Parathyroid adenoma (tissue), 2 donors: Measurements from ENCODE around the gene LEO1.

ENCODE experiments used
- H2AFZ ChIP-seq: fragments of 300-600 bp; sonication (generic); one replicate; pipeline ENCODE4 v1.7.0; 2017; ENCODE audit warnings: antibody characterized with exemption, mild to moderate bottlenecking
- H3K27ac ChIP-seq: fragments of 300-600 bp; sonication (generic); one replicate; pipeline ENCODE4 v1.7.0; 2017
- H3K27me3 ChIP-seq: fragments of 300-600 bp; sonication (generic); one replicate; pipeline ENCODE4 v1.7.0; 2017; ENCODE audit warnings: low read length; ENCODE audit not compliant: control insufficient read depth, insufficient read depth
- H3K36me3 ChIP-seq: fragments of 300-600 bp; sonication (generic); one replicate; pipeline ENCODE4 v1.7.0; 2017; ENCODE audit warnings: low read length; ENCODE audit not compliant: control insufficient read depth, insufficient read depth
- H3K4me1 ChIP-seq: fragments of 300-600 bp; sonication (generic); one replicate; pipeline ENCODE4 v1.7.0; 2017; ENCODE audit warnings: control low read depth
- H3K4me2 ChIP-seq: fragments of 300-600 bp; sonication (generic); one replicate; pipeline ENCODE4 v1.7.0; 2017; ENCODE audit warnings: low read length
- H3K4me3 ChIP-seq: fragments of 300-600 bp; sonication (generic); one replicate; pipeline ENCODE4 v1.7.0; 2017; ENCODE audit warnings: low read depth, low read length
- H3K79me2 ChIP-seq: fragments of 300-600 bp; sonication (generic); one replicate; pipeline ENCODE4 v1.7.0; 2017; ENCODE audit warnings: control low read depth
- H3K9ac ChIP-seq: fragments of 300-600 bp; sonication (generic); one replicate; pipeline ENCODE4 v1.7.0; 2017; ENCODE audit warnings: mild to moderate bottlenecking
- H3K9me3 ChIP-seq: fragments of 300-600 bp; sonication (generic); one replicate; pipeline ENCODE4 v1.7.0; 2017; ENCODE audit warnings: low read length; ENCODE audit not compliant: control insufficient read depth
- CTCF ChIP-seq: fragments of 300-600 bp; sonication (generic); IDR thresholded peaks from one replicate; pipeline ENCODE4 v1.7.0; 2017; ENCODE audit warnings: antibody characterized with exemption, mild to moderate bottlenecking
- donor health status: primary hyperparathyroidism.

Gene LEO1

GRCh38 chr15:51931016-51931415, 40.6 kb downstream of the LEO1 start:
- Histone ChIP-seq H3K4me1 (no peaks in the 10 kb centered on the region), H3K36me3 (no peaks in the 10 kb centered on the region), H3K79me2 (no peaks in the 10 kb centered on the region), H3K4me3 (no peak overlapping the region), H3K9ac (no peak overlapping the region), H3K4me2 (no peak overlapping the region), H3K27me3 (no peaks in the 10 kb centered on the region), H2AFZ (no peak overlapping the region), H3K9me3 (no peaks in the 10 kb centered on the region), H3K27ac (no peak overlapping the region)
- TF ChIP-seq CTCF: no peak

- H3K27me3 ChIP-seq: no peaks in the 10 kb centered on the region
- no peaks in the 10 kb centered on the region for H3K36me3 ChIP-seq
- H3K79me2 ChIP-seq: no peaks in the 10 kb centered on the region
- H3K4me1 ChIP-seq: no peaks in the 10 kb centered on the region
- H3K9ac ChIP-seq: no peak overlapping the region
- H3K4me2 ChIP-seq: no peak overlapping the region
- no peak overlapping the region for H2AFZ ChIP-seq
- no peaks in the 10 kb centered on the region for H3K9me3 ChIP-seq
- no peak for TF ChIP-seq CTCF
- no peak overlapping the region for H3K4me3 ChIP-seq
- no peak overlapping the region for H3K27ac ChIP-seq
These were observed 44.8 kb downstream of the LEO1 start for GRCh38 chr15:51926809-51927208.

- no peak overlapping the region for H3K4me3 ChIP-seq
- H3K4me1 ChIP-seq: no peaks in the 10 kb centered on the region
- H3K27me3 ChIP-seq: no peaks in the 10 kb centered on the region
- H3K79me2 ChIP-seq: no peaks in the 10 kb centered on the region
- no peaks in the 10 kb centered on the region for H3K9me3 ChIP-seq
- no peaks in the 10 kb centered on the region for H3K36me3 ChIP-seq
- H3K9ac ChIP-seq: no peak overlapping the region
- H3K4me2 ChIP-seq: no peak overlapping the region
- no peak overlapping the region for H3K27ac ChIP-seq
- no peak for TF ChIP-seq CTCF
- no peak overlapping the region for H2AFZ ChIP-seq
These were observed 47.2 kb downstream of the LEO1 start for GRCh38 chr15:51924156-51925068.

GRCh38 chr15:51917493-51917892, 54.1 kb downstream of the LEO1 start:
- no peak for TF ChIP-seq CTCF
- Histone ChIP-seq H3K4me1 (no peaks in the 10 kb centered on the region), H3K79me2 (no peaks in the 10 kb centered on the region), H2AFZ (no peak overlapping the region), H3K27ac (no peak overlapping the region), H3K27me3 (no peaks in the 10 kb centered on the region), H3K4me3 (no peak overlapping the region), H3K4me2 (no peak overlapping the region), H3K9me3 (no peaks in the 10 kb centered on the region), H3K36me3 (no peaks in the 10 kb centered on the region), H3K9ac (no peak overlapping the region)

GRCh38 chr15:51912528-51912927, 59.0 kb downstream of the LEO1 start:
- Histone ChIP-seq H3K36me3 (no peaks in the 10 kb centered on the region), H3K27ac (no peak overlapping the region), H3K27me3 (no peaks in the 10 kb centered on the region), H3K4me2 (no peak overlapping the region), H3K79me2 (no peaks in the 10 kb centered on the region), H3K9ac (no peak overlapping the region), H2AFZ (no peak overlapping the region), H3K9me3 (no peaks in the 10 kb centered on the region), H3K4me3 (no peak overlapping the region), H3K4me1 (no peaks in the 10 kb centered on the region)
- no peak for TF ChIP-seq CTCF
